HepG2 (cell line): Measurements from ENCODE around the gene NXN.

Experiments
- ATF6 ChIP-seq: sonication (generic); formaldehyde crosslinking; conservative IDR thresholded peaks from 2 replicates; pipeline ENCODE4 v1.4.0; 2020; ENCODE audit warnings: missing genetic modification reagents
- CTCF ChIP-seq: sonication (generic); formaldehyde crosslinking; IDR thresholded peaks from 2 replicates; pipeline ENCODE4 v1.5.0; 2020; ENCODE audit warnings: mild to moderate bottlenecking, missing genetic modification reagents, moderate library complexity
- FOXJ3 ChIP-seq: sonication (generic); formaldehyde crosslinking; IDR thresholded peaks from 2 replicates; pipeline ENCODE4 v1.4.0; 2020; ENCODE audit warnings: missing genetic modification reagents, mild to moderate bottlenecking, borderline replicate concordance
- GATAD1 ChIP-seq: IDR thresholded peaks from 2 replicates; pipeline ENCODE4 v1.6.1; 2016; ENCODE audit warnings: missing genetic modification reagents, missing compliant biosample characterization
- GPBP1L1 ChIP-seq: sonication (generic); formaldehyde crosslinking; IDR thresholded peaks from 2 replicates; pipeline ENCODE4 v1.5.0; 2020; ENCODE audit warnings: mild to moderate bottlenecking, missing genetic modification reagents
- KAT7 ChIP-seq: IDR thresholded peaks from 2 replicates; pipeline ENCODE4 v1.6.1; 2018; ENCODE audit warnings: borderline replicate concordance, missing compliant biosample characterization
- KLF11 ChIP-seq: IDR thresholded peaks from 2 replicates; pipeline ENCODE4 v1.6.1; 2016; ENCODE audit warnings: missing compliant biosample characterization
- NFYB ChIP-seq: sonication (generic); formaldehyde crosslinking; IDR thresholded peaks from 2 replicates; pipeline ENCODE4 v1.4.0; 2020; ENCODE audit warnings: missing genetic modification reagents
- POLR2A ChIP-seq, 2 experiments: IDR thresholded peaks; 2 replicates each; pipeline ENCODE4 v1.6.1; 2011; ENCODE audit warnings: low read depth in 2 of 2, low read length in 2 of 2, mild to moderate bottlenecking in 1 of 2, moderate library complexity in 1 of 2; ENCODE audit not compliant: insufficient read depth in 1 of 2
- PRDM10 ChIP-seq: sonication (generic); formaldehyde crosslinking; IDR thresholded peaks from 2 replicates; pipeline ENCODE4 v1.4.0; 2020; ENCODE audit warnings: low read depth, missing genetic modification reagents
- ZNF569 ChIP-seq: sonication (generic); formaldehyde crosslinking; IDR thresholded peaks from 2 replicates; pipeline ENCODE4 v1.5.0; 2020; ENCODE audit warnings: mild to moderate bottlenecking, missing genetic modification reagents, moderate library complexity, borderline replicate concordance
- ZNF775 ChIP-seq: sonication (generic); formaldehyde crosslinking; IDR thresholded peaks from 2 replicates; pipeline ENCODE4 v1.4.0; 2020; ENCODE audit warnings: missing genetic modification reagents, mild to moderate bottlenecking, moderate library complexity, borderline replicate concordance

- TF ChIP-seq ZNF775 = no peak
- no peak for TF ChIP-seq POLR2A (IDR thresholded peaks at IDR 0.05; ENCODE audit: insufficient read depth in 1 of 2, low read depth in 2 of 2, low read length in 2 of 2)
- TF ChIP-seq ATF6 = no peak
- no peak for TF ChIP-seq CTCF (CRISPR knock-in tag)
- no peak for TF ChIP-seq FOXJ3 (CRISPR knock-in tag)
- no peak for TF ChIP-seq NFYB (CRISPR knock-in tag)
- TF ChIP-seq GPBP1L1 (CRISPR knock-in tag) = no peak
- TF ChIP-seq GATAD1 (CRISPR knock-in tag) = no peak
- TF ChIP-seq PRDM10 (CRISPR knock-in tag) = no peak
- no peak for TF ChIP-seq ZNF569
- no peak for TF ChIP-seq KAT7 (CRISPR knock-in tag)
- no peak for TF ChIP-seq KLF11 (CRISPR knock-in tag)
Observed at GRCh38 chr17:799261-799660, 180.3 kb downstream of the NXN start.
